GM21367 (cell line): Measurements from ENCODE around the gene ROCK2.
"Not testable (repeated sequence)": the region's sequence is repeated elsewhere in the genome, so short reads cannot be mapped to it uniquely, and the experiment has no call there.

Source experiments
- ATAC-seq: cut with Tn5 transposase; IDR thresholded peaks from one replicate; pipeline ENCODE4 v1.9.1; 2021; ENCODE audit not compliant: unreplicated experiment

The ROCK2 gene

GRCh38 chr2:11241412-11242203 lies 102.8 kb downstream of the ROCK2 start:
- ATAC-seq, result no peak

- no peak for ATAC-seq
Measured at GRCh38 chr2:11239666-11240462, 104.6 kb downstream of the ROCK2 start.

GRCh38 chr2:11239147-11239546 lies 105.3 kb downstream of the ROCK2 start:
- no peak for ATAC-seq

- no peak for ATAC-seq
Measured at GRCh38 chr2:11237122-11237521, 107.3 kb downstream of the ROCK2 start.

GRCh38 chr2:11236335-11236734 lies 108.1 kb downstream of the ROCK2 start:
- no peak for ATAC-seq

- no peak for ATAC-seq
Measured at GRCh38 chr2:11235583-11235982, 108.9 kb downstream of the ROCK2 start.

GRCh38 chr2:11234309-11234708 lies 110.1 kb downstream of the ROCK2 start:
- ATAC-seq, result no peak

- ATAC-seq, result not testable (repeated sequence)
Measured at GRCh38 chr2:11231193-11231592, 113.2 kb downstream of the ROCK2 start.

- no peak for ATAC-seq
Measured at GRCh38 chr2:11228692-11229091, 115.7 kb downstream of the ROCK2 start.

GRCh38 chr2:11227595-11227994 lies 116.8 kb downstream of the ROCK2 start:
- no peak for ATAC-seq

- ATAC-seq, result no peak
Measured at GRCh38 chr2:11224887-11225286, 119.5 kb downstream of the ROCK2 start.

- no peak for ATAC-seq
Measured at GRCh38 chr2:11222845-11223244, 121.6 kb downstream of the ROCK2 start.

GRCh38 chr2:11220445-11220844 lies 124.0 kb downstream of the ROCK2 start:
- no peak for ATAC-seq

GRCh38 chr2:11215407-11215806 lies 129.0 kb downstream of the ROCK2 start:
- ATAC-seq, result no peak

- no peak for ATAC-seq
Measured at GRCh38 chr2:11214770-11215169, 129.7 kb downstream of the ROCK2 start.

- no peak for ATAC-seq
Measured at GRCh38 chr2:11213975-11214374, 130.5 kb downstream of the ROCK2 start.

GRCh38 chr2:11213090-11213638 lies 131.3 kb downstream of the ROCK2 start:
- no peak for ATAC-seq

- no peak for ATAC-seq
Measured at GRCh38 chr2:11212645-11213044, 131.8 kb downstream of the ROCK2 start.

GRCh38 chr2:11208083-11208482 lies 136.4 kb downstream of the ROCK2 start:
- no peak for ATAC-seq

GRCh38 chr2:11203480-11203879 lies 141.0 kb downstream of the ROCK2 start:
- no peak for ATAC-seq

GRCh38 chr2:11201969-11202368 lies 142.5 kb downstream of the ROCK2 start:
- no peak for ATAC-seq

- ATAC-seq, result no peak
Measured at GRCh38 chr2:11200651-11201050, 143.8 kb downstream of the ROCK2 start.
